Measurements from ENCODE around the gene HSD3B7.

HSD3B7 gene

DNA sequence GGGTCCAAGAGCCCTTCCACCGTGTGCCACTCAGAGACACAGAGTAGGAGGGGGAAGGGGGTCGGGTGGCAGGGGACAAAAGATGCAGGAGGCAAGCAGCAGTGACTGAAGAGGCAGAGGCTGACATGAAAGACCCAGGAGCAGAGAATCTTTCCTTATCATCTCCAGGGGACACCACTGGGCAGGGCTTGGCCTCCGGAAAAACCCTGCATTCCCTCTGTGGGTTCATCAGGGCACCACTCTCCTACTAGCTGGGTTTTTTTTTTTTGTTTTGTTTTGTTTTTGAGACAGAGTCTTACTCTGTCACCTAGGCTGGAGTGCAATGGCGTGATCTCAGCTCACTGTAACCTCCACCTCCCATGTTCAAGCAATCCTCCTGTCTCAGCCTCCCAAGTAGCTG is 46.3 kb downstream of the HSD3B7 start:
- no peak for DNase-seq

DNA sequence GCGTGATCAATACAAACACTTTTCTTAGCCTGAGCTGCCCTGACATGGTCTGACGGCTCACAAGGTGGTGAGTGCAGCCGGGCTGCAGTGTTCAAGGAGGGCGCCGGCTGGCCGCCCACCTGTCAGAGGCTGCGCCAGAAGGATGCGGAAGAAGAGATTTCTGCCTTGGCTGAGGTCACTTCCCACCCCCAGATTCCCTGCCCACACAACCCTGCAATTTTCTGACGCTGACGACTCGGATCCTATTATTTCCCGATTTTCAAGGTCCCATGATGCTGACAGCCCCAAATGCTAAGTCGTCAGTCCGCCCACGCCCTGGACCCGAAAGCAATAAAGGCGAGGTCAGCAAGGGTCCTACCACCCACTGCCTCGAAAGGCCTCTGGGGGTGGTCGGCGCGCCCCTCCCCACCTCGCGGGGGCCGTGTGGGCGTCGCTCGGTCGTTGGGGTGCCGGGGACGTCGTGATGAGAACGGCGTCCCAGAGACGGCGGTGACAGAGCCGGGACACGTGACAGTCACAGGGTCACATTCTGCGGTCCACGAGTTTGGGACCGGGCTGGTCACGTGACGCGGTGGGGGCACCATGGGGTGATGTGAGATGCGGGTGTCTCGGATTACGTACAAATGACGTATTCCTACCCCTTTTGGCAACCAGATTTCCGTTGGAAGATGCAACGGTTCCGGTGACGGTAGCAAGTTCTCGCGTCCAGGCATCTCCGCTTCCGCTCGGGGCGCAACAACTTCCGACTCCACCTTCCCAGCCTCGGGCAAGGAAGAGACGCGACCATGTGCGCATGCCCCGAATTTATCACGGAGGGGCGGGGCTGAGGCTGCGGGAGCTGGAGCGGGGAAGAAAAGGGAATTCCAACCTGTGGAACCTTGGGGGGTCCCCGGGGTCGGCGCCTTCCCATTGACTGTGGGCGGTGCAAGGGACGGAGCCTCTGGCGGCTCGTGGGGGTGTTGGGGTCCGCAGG is 48.0 kb downstream of the HSD3B7 start, which contains the start of gene STX4:
Gene STX4 (plus strand): TSS at position 823 of the 973 bp plus-strand sequence. CDS start 248 bp downstream, outside the sequence.
- peak; percentile 96 for DNase-seq

GRCh38 chr16:31033709-31034492 is 48.9 kb downstream of the HSD3B7 start:
- peak; percentile 85 for DNase-seq

DNA sequence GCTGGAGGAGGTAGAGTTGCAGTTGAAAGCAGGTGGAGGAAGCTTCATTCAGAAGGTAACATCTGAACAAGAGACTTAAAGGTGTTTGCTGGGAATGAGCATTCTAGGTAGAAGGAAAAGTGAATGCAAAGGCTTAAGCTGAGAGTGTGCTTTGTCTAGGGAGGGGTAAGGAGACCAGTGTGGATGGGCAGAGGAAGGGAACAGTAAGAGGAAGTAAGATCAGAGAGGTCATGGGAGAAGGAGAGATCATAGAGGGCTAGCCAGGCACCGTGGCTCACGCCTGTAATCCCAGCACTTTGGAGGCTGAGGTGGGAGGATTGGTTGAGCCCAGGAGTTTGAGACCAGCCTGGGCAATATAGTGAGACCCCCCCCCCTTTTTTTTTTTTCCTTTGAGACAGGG is 51.7 kb downstream of the HSD3B7 start:
- DNase-seq: no peak
